ENCODE results near the gene NDUFB8. TPM values are rescaled to one million over a fixed set of nuclear protein-coding genes. Genes with fewer than 3 reads are reported as not detected.
A peak's percentile ranks its signal among the peaks of the same experiment; 100 is the strongest.

The NDUFB8 gene
- total and polyA plus RNA-seq, 2 donors (not counting 3 experiments of a cell fraction or from before 2014, with no cell fraction given), result 193 to 526 TPM

- DNase-seq (ENCODE audit: low read depth, low spot score) (no peak), FAIRE-seq (no peak)
- H3K27ac ChIP-seq (ENCODE audit: insufficient read depth, low read depth, low read length), result no peak overlapping the region
- H3K27me3 ChIP-seq (ENCODE audit: control insufficient read depth in 2 of 2, insufficient read depth in 2 of 2, low read length in 2 of 2), result peaks cover 29% of the 10 kb centered on the region in 2 experiments
- CTCF ChIA-PET, result interaction anchor here (1.2 to 6.8 kb wide), 6 partner anchors 8 to 51 kb away, joined by 6 to 78 read pairs (median 26); partner anchors contain the start of gene HIF1AN
- H3K9ac ChIP-seq (replicated peaks; ENCODE audit: extremely low read depth, insufficient read depth, low read length), result no peak overlapping the region
- no peak overlapping the region for H3K4me3 ChIP-seq (replicated peaks in 1 of 3; ENCODE audit: insufficient read depth in 1 of 3, low read depth in 1 of 3, low read length in 3 of 3)
- intact Hi-C loops (cut with micrococcal nuclease) (loop anchor here (2.0 kb wide), 1 partner anchor 49 kb away; no protein-coding TSS in a partner anchor), dilution Hi-C loops (cut with MboI; ENCODE audit: extremely low pct_ligation_motif_present, low sequenced_read_pairs) (no loop called here)
- H3K9me3 ChIP-seq (replicated peaks; ENCODE audit: control insufficient read depth, insufficient read depth, low read length), result no peaks in the 10 kb centered on the region
- H3K4me2 ChIP-seq (ENCODE audit: insufficient read depth, low read length), result no peak overlapping the region
- no peaks in the 10 kb centered on the region for H3K79me2 ChIP-seq (ENCODE audit: control insufficient read depth, insufficient read depth, low read length)
- BruUV-seq (replicated peaks), result no TSS peak
- H2AFZ ChIP-seq (ENCODE audit: low read depth, low read length), result no peak overlapping the region
- peaks cover 12% of the 10 kb centered on the region for H3K4me1 ChIP-seq (ENCODE audit: control insufficient read depth, extremely low read depth, insufficient read depth, low read length)
- no peaks in the 10 kb centered on the region for H3K9me1 ChIP-seq (replicated peaks; ENCODE audit: control insufficient read depth, extremely low read depth, insufficient read depth, low read length)
- TF ChIP-seq JUN (IDR thresholded peaks at IDR 0.05; ENCODE audit: borderline replicate concordance, insufficient read depth, insufficient read length, low read depth) (no peak), POLR2A (IDR thresholded peaks at IDR 0.05; ENCODE audit: low read depth, low read length) (no peak), MAX (IDR thresholded peaks at IDR 0.05; ENCODE audit: insufficient read depth, insufficient read length) (no peak), FOS (IDR thresholded peaks at IDR 0.05; ENCODE audit: borderline replicate concordance, insufficient read depth, low read length) (no peak), EZH2 (IDR thresholded peaks at IDR 0.05; ENCODE audit: borderline replicate concordance, low read depth, low read length, severe bottlenecking) (no peak)
- peaks cover 0 to 7% of the 10 kb centered on the region in 2 experiments for H3K36me3 ChIP-seq (ENCODE audit: control insufficient read depth in 2 of 2, extremely low read depth in 1 of 2, insufficient read depth in 2 of 2, low read length in 2 of 2)
- no peaks in the 10 kb centered on the region for H4K20me1 ChIP-seq (replicated peaks; ENCODE audit: control insufficient read depth, extremely low read depth, insufficient read depth, low read length)
- POLR2A ChIA-PET, result no interaction called here
Observed at GRCh38 chr10:100483876-100484666, 45.6 kb downstream of the NDUFB8 start.

GRCh38 chr10:100482834-100483185, 46.9 kb downstream of the NDUFB8 start:
- H3K4me2 ChIP-seq (ENCODE audit: insufficient read depth, low read length), result peak overlapping the region; percentile 90

More at GRCh38 chr10:100482834-100483185, 46.9 kb downstream of the NDUFB8 start:
- H3K4me1 ChIP-seq (ENCODE audit: control insufficient read depth, extremely low read depth, insufficient read depth, low read length), result peaks cover 12% of the 10 kb centered on the region
- TF ChIP-seq GATA2 (IDR thresholded peaks at IDR 0.05; ENCODE audit: insufficient read depth, insufficient read length, low read depth, low read length), result no peak
- TF ChIP-seq MYC (IDR thresholded peaks at IDR 0.05; ENCODE audit: low read depth, low read length), result no peak
- TF ChIP-seq POLR2A (IDR thresholded peaks at IDR 0.05; ENCODE audit: low read depth, low read length), result no peak
- no peak overlapping the region for H2AFZ ChIP-seq (ENCODE audit: low read depth, low read length)
- peaks cover 0 to 2% of the 10 kb centered on the region in 2 experiments for H3K36me3 ChIP-seq (ENCODE audit: control insufficient read depth in 2 of 2, extremely low read depth in 1 of 2, insufficient read depth in 2 of 2, low read length in 2 of 2)
- ChIA-PET CTCF (interaction anchor here (0.7 to 6.8 kb wide), 25 partner anchors 9 to 399 kb away, joined by 3 to 78 read pairs (median 5); partner anchors contain the start of genes HIF1AN and WNT8B), POLR2A (no interaction called here)
- no peaks in the 10 kb centered on the region for H3K79me2 ChIP-seq (ENCODE audit: control insufficient read depth, insufficient read depth, low read length)
- H3K9ac ChIP-seq (replicated peaks; ENCODE audit: extremely low read depth, insufficient read depth, low read length), result no peak overlapping the region
- H3K4me3 ChIP-seq (replicated peaks in 1 of 3; ENCODE audit: insufficient read depth in 1 of 3, low read depth in 1 of 3, low read length in 3 of 3), result no peak overlapping the region
- no peak overlapping the region for H3K27ac ChIP-seq (ENCODE audit: insufficient read depth, low read depth, low read length)
- no peak for FAIRE-seq
- H3K9me1 ChIP-seq (replicated peaks; ENCODE audit: control insufficient read depth, extremely low read depth, insufficient read depth, low read length), result no peaks in the 10 kb centered on the region
- no peak for DNase-seq (ENCODE audit: low read depth, low spot score)
- H3K27me3 ChIP-seq (ENCODE audit: control insufficient read depth in 2 of 2, insufficient read depth in 2 of 2, low read length in 2 of 2), result peaks cover 35 to 40% of the 10 kb centered on the region in 2 experiments
- H4K20me1 ChIP-seq (replicated peaks; ENCODE audit: control insufficient read depth, extremely low read depth, insufficient read depth, low read length), result no peaks in the 10 kb centered on the region
- intact Hi-C loops (cut with micrococcal nuclease), result loop anchor here (1.0 to 2.0 kb wide), 3 partner anchors 25 to 48 kb away; partner anchors contain the start of gene SEC31B
- dilution Hi-C loops (cut with MboI; ENCODE audit: extremely low pct_ligation_motif_present, low sequenced_read_pairs), result no loop called here
- H3K9me3 ChIP-seq (replicated peaks; ENCODE audit: control insufficient read depth, insufficient read depth, low read length), result no peaks in the 10 kb centered on the region
- BruUV-seq (replicated peaks), result no TSS peak
